ENCODE data around the gene KRT79.

- TF ChIP-seq CTCF (IDR thresholded peaks at IDR 0.05): no peak
- no peak for TF ChIP-seq POLR2AphosphoS5 (IDR thresholded peaks at IDR 0.05; ENCODE audit: low read depth, low read length)
- TF ChIP-seq REST (IDR thresholded peaks at IDR 0.05; ENCODE audit: insufficient read depth in 1 of 2, low read depth in 2 of 2, low read length in 1 of 2): no peak
- TF ChIP-seq TCF7L2 (IDR thresholded peaks at IDR 0.05; ENCODE audit: low read depth, low read length): no peak
- TF ChIP-seq SIN3A (IDR thresholded peaks at IDR 0.05; ENCODE audit: borderline replicate concordance, insufficient read depth, low read depth, low read length): no peak
Observed at GRCh38 chr12:52817699-52818238, 16.3 kb downstream of the KRT79 start.

Measured in Panc1 (cell line).